CD4-positive, alpha-beta T cell (primary cell): ENCODE results near the gene MAPK4. TPM values are rescaled to one million over a fixed set of nuclear protein-coding genes. Genes with fewer than 3 reads are reported as not detected.

Experiments used
- ATAC-seq: fragments of 200-7000 bp; cut with Tn5 transposase; one replicate; pipeline ENCODE4 v1.10.0; 2022; ENCODE audit warnings: mild to moderate bottlenecking; ENCODE audit not compliant: poor library complexity
- CTCF ChIA-PET: fragments of 350-600 bp; sonication (Branson Sonifier 250); formaldehyde crosslinking; loops from one replicate; lab custom pipeline; 2021; ENCODE audit warnings: antibody characterized with exemption, inconsistent platforms; lab: Charles Lee
- POLR2A ChIA-PET: fragments of 350-600 bp; sonication (Branson Sonifier 250); formaldehyde crosslinking; loops from one replicate; lab custom pipeline; 2021; ENCODE audit warnings: antibody characterized with exemption, inconsistent platforms; lab: Charles Lee
- DNase-seq, 14 experiments: peaks; one replicate each; pipeline ENCODE4 v3.0.0-alpha.2; 2013 to 2020; ENCODE audit warnings: mixed read lengths in 2 of 14
- H3K27ac ChIP-seq, 2 donors: one replicate each; pipeline versions ENCODE4 v1.5.1 to v1.7.0; 2013; ENCODE audit warnings: low read length in 2 of 2, low read depth in 1 of 2, mild to moderate bottlenecking in 1 of 2
- H3K27me3 ChIP-seq, 2 experiments: 1 replicate in 1 of 2; 2 replicates in 1 of 2; pipeline versions ENCODE4 v1.6.1 to v1.7.0; 2013; ENCODE audit warnings: low read length in 2 of 2, control low read depth in 1 of 2, mild to moderate bottlenecking in 1 of 2, moderate library complexity in 1 of 2; ENCODE audit not compliant: insufficient read depth in 2 of 2, control insufficient read depth in 1 of 2
- H3K36me3 ChIP-seq: one replicate; pipeline ENCODE4 v1.6.1; 2013; ENCODE audit warnings: low read length, control low read depth; ENCODE audit not compliant: insufficient read depth
- H3K4me1 ChIP-seq: one replicate; pipeline ENCODE4 v1.6.1; 2013; ENCODE audit warnings: low read length, control low read depth; ENCODE audit not compliant: insufficient read depth
- H3K4me3 ChIP-seq: one replicate; pipeline ENCODE4 v1.5.1; 2013; ENCODE audit warnings: mild to moderate bottlenecking, low read length, moderate library complexity
- H3K9me3 ChIP-seq, 2 experiments: 1 replicate in 1 of 2; 2 replicates in 1 of 2; pipeline versions ENCODE4 v1.6.1 to v1.7.0; 2013; ENCODE audit warnings: low read length in 2 of 2, mild to moderate bottlenecking in 2 of 2, control low read depth in 1 of 2, moderate library complexity in 1 of 2; ENCODE audit not compliant: control insufficient read depth in 1 of 2, insufficient read depth in 1 of 2
- H3K27ac Mint-ChIP-seq: one replicate; pipeline ENCODE4 v1.8.0; 2020; ENCODE audit warnings: mixed read lengths
- H3K27me3 Mint-ChIP-seq: one replicate; pipeline ENCODE4 v1.8.0; 2021; ENCODE audit warnings: mixed read lengths
- H3K36me3 Mint-ChIP-seq: one replicate; pipeline ENCODE4 v1.8.0; 2021; ENCODE audit warnings: low read depth, mixed read lengths
- H3K4me1 Mint-ChIP-seq: one replicate; pipeline ENCODE4 v1.8.0; 2021; ENCODE audit warnings: low read depth, mixed read lengths
- H3K4me3 Mint-ChIP-seq: one replicate; pipeline ENCODE4 v1.8.0; 2020; ENCODE audit warnings: mild to moderate bottlenecking, mixed read lengths
- H3K9me3 Mint-ChIP-seq: one replicate; pipeline ENCODE4 v1.8.0; 2020; ENCODE audit warnings: mixed read lengths
- intact Hi-C, 2 experiments: fragments of 100-400 bp; cut with DNase I in 1 of 2; cut with micrococcal nuclease in 1 of 2; formaldehyde crosslinking; loops; one replicate each; pipeline versions ENCODE4 v1.15.1 to v1.9.0; 2023 to 2025; cut with DNase I, micrococcal nuclease
- total RNA-seq, 174 experiments: library from RNA in 2 of 174; stranded (reverse) in 2 of 174; gene quantifications; one replicate each; pipeline ENCODE4 v1.2.3 and lab custom pipeline; 2021 to 2026
- TF ChIP-seq, protein P1 (sequence below): fragments of 200-600 bp; IDR thresholded peaks from one replicate; pipeline ENCODE4 v1.8.0; 2022; ENCODE audit warnings: antibody characterized with exemption, mild to moderate bottlenecking

MAPK4 gene
- total RNA-seq, 2 experiments from 2014 or later = not detected

DNA sequence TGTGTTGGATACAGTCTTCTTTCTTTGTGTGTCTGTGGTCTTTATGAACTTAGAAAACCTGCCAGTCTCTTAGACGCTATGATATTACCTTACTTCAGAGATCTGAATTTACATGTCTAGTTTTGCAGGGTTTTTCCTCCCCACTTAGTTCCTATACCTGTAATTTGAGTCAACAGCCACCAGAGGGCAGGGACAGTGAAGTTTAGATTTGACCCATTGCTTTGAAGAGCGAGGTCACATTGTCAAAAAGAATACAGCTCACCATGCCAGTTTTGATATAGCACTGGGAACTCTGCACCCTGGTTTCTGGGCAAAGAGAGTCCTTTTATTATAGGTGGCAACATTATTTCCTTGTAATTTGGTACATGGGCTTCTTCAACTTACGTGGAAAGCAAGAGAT lies 102.3 kb downstream of the MAPK4 start:
- H3K4me1 Mint-ChIP-seq = no peaks in the 10 kb centered on the region
- H3K27ac Mint-ChIP-seq = no peak overlapping the region
- Histone ChIP-seq H3K27ac (no peak overlapping the region), H3K36me3 (no peaks in the 10 kb centered on the region), H3K4me3 (no peak overlapping the region), H3K4me1 (no peaks in the 10 kb centered on the region), H3K9me3 (peaks cover 0 to 9% of the 10 kb centered on the region in 2 experiments), H3K27me3 (no peaks in the 10 kb centered on the region)
- POLR2A ChIA-PET = no interaction called here
- TF ChIP-seq, protein P1, sequence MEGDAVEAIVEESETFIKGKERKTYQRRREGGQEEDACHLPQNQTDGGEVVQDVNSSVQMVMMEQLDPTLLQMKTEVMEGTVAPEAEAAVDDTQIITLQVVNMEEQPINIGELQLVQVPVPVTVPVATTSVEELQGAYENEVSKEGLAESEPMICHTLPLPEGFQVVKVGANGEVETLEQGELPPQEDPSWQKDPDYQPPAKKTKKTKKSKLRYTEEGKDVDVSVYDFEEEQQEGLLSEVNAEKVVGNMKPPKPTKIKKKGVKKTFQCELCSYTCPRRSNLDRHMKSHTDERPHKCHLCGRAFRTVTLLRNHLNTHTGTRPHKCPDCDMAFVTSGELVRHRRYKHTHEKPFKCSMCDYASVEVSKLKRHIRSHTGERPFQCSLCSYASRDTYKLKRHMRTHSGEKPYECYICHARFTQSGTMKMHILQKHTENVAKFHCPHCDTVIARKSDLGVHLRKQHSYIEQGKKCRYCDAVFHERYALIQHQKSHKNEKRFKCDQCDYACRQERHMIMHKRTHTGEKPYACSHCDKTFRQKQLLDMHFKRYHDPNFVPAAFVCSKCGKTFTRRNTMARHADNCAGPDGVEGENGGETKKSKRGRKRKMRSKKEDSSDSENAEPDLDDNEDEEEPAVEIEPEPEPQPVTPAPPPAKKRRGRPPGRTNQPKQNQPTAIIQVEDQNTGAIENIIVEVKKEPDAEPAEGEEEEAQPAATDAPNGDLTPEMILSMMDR = no peak
- intact Hi-C loops = no loop called here
- H3K27me3 Mint-ChIP-seq = peaks cover 3% of the 10 kb centered on the region
- peaks cover 4% of the 10 kb centered on the region for H3K9me3 Mint-ChIP-seq
- no peaks in the 10 kb centered on the region for H3K36me3 Mint-ChIP-seq
- CTCF ChIA-PET = no interaction called here
- no peak for DNase-seq
- ATAC-seq = no peak
- H3K4me3 Mint-ChIP-seq = no peak overlapping the region

DNA sequence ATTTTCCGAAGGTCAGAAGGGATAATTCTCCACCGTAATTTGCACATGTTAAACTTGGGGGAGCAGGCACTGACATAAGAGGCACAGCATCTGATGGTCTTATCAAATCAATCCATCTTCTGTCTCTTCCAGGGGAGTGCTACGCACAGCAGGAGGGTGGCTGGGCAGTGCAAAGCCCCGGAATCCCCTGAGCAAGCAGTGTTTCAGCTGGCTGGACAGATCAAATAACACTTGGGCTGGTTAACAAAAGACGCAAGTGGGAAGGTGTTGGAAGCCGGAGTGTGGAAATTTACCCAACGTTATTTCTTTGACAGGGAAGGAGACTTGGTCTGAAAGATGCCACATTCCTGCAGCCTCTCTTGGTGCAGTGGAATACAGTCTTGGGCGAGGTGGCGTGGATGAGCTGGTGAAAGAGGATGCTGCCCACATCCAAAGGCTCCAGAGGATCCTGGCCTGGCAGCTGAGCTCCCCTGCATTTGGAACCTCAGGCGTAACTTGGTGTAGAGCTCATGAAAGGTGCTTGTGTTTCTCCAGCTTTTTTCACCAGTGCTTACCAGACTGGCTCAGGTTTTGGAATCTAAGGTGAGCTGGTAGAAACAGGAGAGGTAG lies 103.0 kb downstream of the MAPK4 start:
- H3K27ac Mint-ChIP-seq = no peak overlapping the region
- Histone ChIP-seq H3K4me1 (no peaks in the 10 kb centered on the region), H3K27me3 (no peaks in the 10 kb centered on the region), H3K9me3 (peaks cover 0 to 9% of the 10 kb centered on the region in 2 experiments), H3K27ac (no peak overlapping the region), H3K4me3 (no peak overlapping the region), H3K36me3 (no peaks in the 10 kb centered on the region)
- DNase-seq (no peak), ATAC-seq (no peak)
- H3K36me3 Mint-ChIP-seq = no peaks in the 10 kb centered on the region
- H3K27me3 Mint-ChIP-seq = peaks cover 4% of the 10 kb centered on the region
- intact Hi-C loops = no loop called here
- ChIA-PET POLR2A (no interaction called here), CTCF (no interaction called here)
- no peak overlapping the region for H3K4me3 Mint-ChIP-seq
- TF ChIP-seq, protein P1 = no peak
- H3K4me1 Mint-ChIP-seq = no peaks in the 10 kb centered on the region
- peaks cover 4% of the 10 kb centered on the region for H3K9me3 Mint-ChIP-seq

DNA sequence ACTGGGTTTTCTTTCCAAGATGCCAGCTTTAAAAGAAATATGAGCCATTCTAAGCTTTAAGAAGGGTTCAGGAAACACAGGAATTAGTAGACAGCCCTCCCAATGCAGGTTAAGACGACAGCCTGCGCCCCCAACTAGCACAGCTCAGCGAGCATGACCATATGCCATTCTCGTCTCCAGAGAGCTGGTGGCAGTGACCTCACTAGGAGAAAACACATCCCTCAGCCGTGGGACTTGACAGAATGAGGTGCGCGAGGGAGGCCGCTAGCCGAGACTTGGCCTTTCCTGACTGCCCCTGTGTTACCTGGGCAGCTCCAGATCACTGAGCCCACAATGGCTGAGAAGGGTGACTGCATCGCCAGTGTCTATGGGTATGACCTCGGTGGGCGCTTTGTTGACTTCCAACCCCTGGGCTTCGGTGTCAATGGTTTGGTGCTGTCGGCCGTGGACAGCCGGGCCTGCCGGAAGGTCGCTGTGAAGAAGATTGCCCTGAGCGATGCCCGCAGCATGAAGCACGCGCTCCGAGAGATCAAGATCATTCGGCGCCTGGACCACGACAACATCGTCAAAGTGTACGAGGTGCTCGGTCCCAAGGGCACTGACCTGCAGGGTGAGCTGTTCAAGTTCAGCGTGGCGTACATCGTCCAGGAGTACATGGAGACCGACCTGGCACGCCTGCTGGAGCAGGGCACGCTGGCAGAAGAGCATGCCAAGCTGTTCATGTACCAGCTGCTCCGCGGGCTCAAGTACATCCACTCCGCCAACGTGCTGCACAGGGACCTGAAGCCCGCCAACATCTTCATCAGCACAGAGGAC lies 103.9 kb downstream of the MAPK4 start:
- peaks cover 4% of the 10 kb centered on the region for H3K9me3 Mint-ChIP-seq
- DNase-seq = no peak
- no peaks in the 10 kb centered on the region for H3K4me1 ChIP-seq
- intact Hi-C loops = no loop called here
- no peak overlapping the region for H3K4me3 ChIP-seq
- TF ChIP-seq, protein P1 = no peak
- H3K9me3 ChIP-seq = peaks cover 0 to 9% of the 10 kb centered on the region in 2 experiments
- no peak overlapping the region for H3K27ac ChIP-seq
- no peaks in the 10 kb centered on the region for H3K36me3 Mint-ChIP-seq
- no peak for ATAC-seq
- no peak overlapping the region for H3K4me3 Mint-ChIP-seq
- H3K27me3 ChIP-seq = no peaks in the 10 kb centered on the region
- CTCF ChIA-PET = no interaction called here
- H3K27me3 Mint-ChIP-seq = peaks cover 4% of the 10 kb centered on the region
- no peaks in the 10 kb centered on the region for H3K36me3 ChIP-seq
- POLR2A ChIA-PET = no interaction called here
- H3K4me1 Mint-ChIP-seq = no peaks in the 10 kb centered on the region
- H3K27ac Mint-ChIP-seq = no peak overlapping the region
